HEK293 (cell line): ENCODE data around the gene PCDHAC1.

Source experiments
- CTCF ChIA-PET: fragments of 350-600 bp; formaldehyde crosslinking; extraction: SDS; loops from one replicate; lab custom pipeline; 2021; ENCODE audit warnings: antibody characterized with exemption; lab: Yijun Ruan, JAX
- POLR2A ChIA-PET: fragments of 300-600 bp; formaldehyde crosslinking; extraction: SDS; loops from one replicate; lab custom pipeline; 2020; ENCODE audit warnings: antibody characterized with exemption, inconsistent platforms; lab: Yijun Ruan, JAX
- H3K27ac ChIP-seq: fragments of 200-500 bp; sonication (Bioruptor generic); 2 replicates; pipeline ENCODE4 v1.5.1; 2014; ENCODE audit warnings: low read depth, low read length, control low read depth, inconsistent platforms; ENCODE audit errors: extremely low read depth
- H3K36me3 ChIP-seq, 2 experiments: fragments of 200-500 bp in 1 of 2; sonication (Bioruptor generic) in 1 of 2; 1 replicate in 1 of 2; 2 replicates in 1 of 2; pipeline ENCODE4 v1.5.1; 2014 to 2017; ENCODE audit warnings: inconsistent platforms in 2 of 2, low read length in 2 of 2; ENCODE audit not compliant: control insufficient read depth in 2 of 2, insufficient read depth in 1 of 2
- H3K4me1 ChIP-seq: fragments of 200-500 bp; sonication (Bioruptor generic); 2 replicates; pipeline ENCODE4 v1.5.1; 2014; ENCODE audit warnings: mild to moderate bottlenecking, low read length, inconsistent platforms; ENCODE audit not compliant: control insufficient read depth, insufficient read depth
- H3K4me3 ChIP-seq: 2 replicates; pipeline ENCODE4 v1.5.1; 2011; ENCODE audit warnings: low read depth, mild to moderate bottlenecking, control low read depth, low read length, moderate library complexity
- H3K9me3 ChIP-seq: fragments of 200-500 bp; sonication (Bioruptor generic); 2 replicates; pipeline ENCODE4 v1.5.1; 2014; ENCODE audit warnings: low read depth, low read length, inconsistent platforms; ENCODE audit not compliant: control insufficient read depth, insufficient read depth
- HOXD13 ChIP-seq: sonication (generic); formaldehyde crosslinking; IDR thresholded peaks from 2 replicates; pipeline ENCODE4 v1.8.0; 2022; ENCODE audit warnings: missing genetic modification reagents, borderline replicate concordance
- PRDM1 ChIP-seq: fragments of 450-650 bp; formaldehyde crosslinking; IDR thresholded peaks from 2 replicates; pipeline ENCODE4; 2016; ENCODE audit warnings: missing biosample characterization, missing genetic modification characterization
- PRDM2 ChIP-seq: fragments of 450-650 bp; formaldehyde crosslinking; IDR thresholded peaks from 2 replicates; pipeline ENCODE4 v1.5.1; 2016; ENCODE audit warnings: missing biosample characterization, missing genetic modification characterization, borderline replicate concordance
- ZFHX2 ChIP-seq: fragments of 450-650 bp; formaldehyde crosslinking; conservative IDR thresholded peaks from 2 replicates; pipeline ENCODE4 v1.5.1; 2016; ENCODE audit warnings: missing biosample characterization, missing genetic modification characterization
- ZNF16 ChIP-seq: fragments of 450-650 bp; formaldehyde crosslinking; IDR thresholded peaks from 2 replicates; pipeline ENCODE4 v1.5.1; 2016; ENCODE audit warnings: low read depth, missing biosample characterization, missing genetic modification characterization
- ZNF2 ChIP-seq: fragments of 450-650 bp; formaldehyde crosslinking; IDR thresholded peaks from 2 replicates; pipeline ENCODE4 v1.5.1; 2016; ENCODE audit warnings: missing biosample characterization, missing genetic modification characterization
- ZNF423 ChIP-seq: fragments of 450-650 bp; formaldehyde crosslinking; IDR thresholded peaks from 2 replicates; pipeline ENCODE4 v1.5.1; 2016; ENCODE audit warnings: missing biosample characterization, missing genetic modification characterization
- ZNF501 ChIP-seq: fragments of 450-650 bp; formaldehyde crosslinking; IDR thresholded peaks from 2 replicates; pipeline ENCODE4 v1.5.1; 2016; ENCODE audit warnings: missing biosample characterization, missing genetic modification characterization
- ZNF654 ChIP-seq: fragments of 450-650 bp; formaldehyde crosslinking; IDR thresholded peaks from 2 replicates; pipeline ENCODE4 v1.5.1; 2016; ENCODE audit warnings: low read depth, missing biosample characterization, missing genetic modification characterization
- ZNF76 ChIP-seq: fragments of 450-650 bp; formaldehyde crosslinking; IDR thresholded peaks from 2 replicates; pipeline ENCODE4; 2016; ENCODE audit warnings: low read depth, missing biosample characterization, missing genetic modification characterization, borderline replicate concordance
- TF ChIP-seq, protein P1 (sequence below): fragments of 450-650 bp; formaldehyde crosslinking; IDR thresholded peaks from 2 replicates; pipeline ENCODE4 v1.5.1; 2017; ENCODE audit warnings: missing biosample characterization, missing genetic modification characterization
- TF ChIP-seq, protein P2 (sequence below): fragments of 450-650 bp; formaldehyde crosslinking; IDR thresholded peaks from 2 replicates; pipeline ENCODE4 v1.5.1; 2016; ENCODE audit warnings: missing biosample characterization, missing genetic modification characterization
- TF ChIP-seq, protein P3 (sequence below): fragments of 450-650 bp; formaldehyde crosslinking; IDR thresholded peaks from 2 replicates; pipeline ENCODE4 v1.5.1; 2016; ENCODE audit warnings: missing biosample characterization, missing genetic modification characterization
- TF ChIP-seq, protein P4 (sequence below): fragments of 450-650 bp; formaldehyde crosslinking; IDR thresholded peaks from 2 replicates; pipeline ENCODE4 v1.5.1; 2016; ENCODE audit warnings: missing biosample characterization, missing genetic modification characterization, borderline replicate concordance
- TF ChIP-seq, protein P5 (sequence below): fragments of 450-650 bp; formaldehyde crosslinking; IDR thresholded peaks from 2 replicates; pipeline ENCODE4 v1.5.1; 2016; ENCODE audit warnings: missing biosample characterization, missing genetic modification characterization

PCDHAC1 gene

DNA sequence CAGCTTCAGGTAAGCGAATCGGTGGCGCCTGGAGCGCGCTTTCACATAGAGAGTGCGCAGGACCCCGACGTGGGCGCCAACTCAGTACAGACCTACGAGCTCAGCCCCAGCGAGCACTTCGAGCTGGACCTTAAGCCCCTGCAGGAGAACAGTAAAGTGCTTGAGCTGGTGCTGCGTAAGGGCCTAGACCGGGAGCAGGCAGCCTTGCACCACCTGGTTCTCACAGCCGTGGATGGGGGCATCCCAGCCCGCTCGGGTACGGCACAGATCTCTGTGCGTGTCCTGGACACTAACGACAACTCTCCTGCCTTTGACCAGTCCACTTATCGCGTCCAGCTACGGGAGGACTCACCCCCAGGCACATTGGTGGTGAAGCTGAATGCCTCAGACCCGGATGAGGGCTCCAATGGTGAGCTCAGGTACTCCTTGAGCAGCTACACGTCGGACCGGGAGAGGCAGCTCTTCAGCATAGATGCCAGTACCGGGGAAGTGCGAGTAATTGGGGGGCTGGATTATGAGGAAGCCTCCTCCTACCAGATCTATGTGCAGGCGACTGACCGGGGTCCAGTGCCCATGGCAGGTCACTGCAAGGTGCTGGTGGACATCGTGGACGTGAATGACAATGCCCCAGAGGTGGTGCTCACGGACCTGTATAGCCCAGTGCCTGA, 41.3 kb downstream of the PCDHAC1 start:
- H3K27ac ChIP-seq: no peak overlapping the region
- no peaks in the 10 kb centered on the region for H3K36me3 ChIP-seq
- no peaks in the 10 kb centered on the region for H3K9me3 ChIP-seq
- H3K4me1 ChIP-seq: peaks cover 5% of the 10 kb centered on the region; the same call in 1 of the 2 replicates
- no peak overlapping the region for H3K4me3 ChIP-seq
- TF ChIP-seq, protein P1, sequence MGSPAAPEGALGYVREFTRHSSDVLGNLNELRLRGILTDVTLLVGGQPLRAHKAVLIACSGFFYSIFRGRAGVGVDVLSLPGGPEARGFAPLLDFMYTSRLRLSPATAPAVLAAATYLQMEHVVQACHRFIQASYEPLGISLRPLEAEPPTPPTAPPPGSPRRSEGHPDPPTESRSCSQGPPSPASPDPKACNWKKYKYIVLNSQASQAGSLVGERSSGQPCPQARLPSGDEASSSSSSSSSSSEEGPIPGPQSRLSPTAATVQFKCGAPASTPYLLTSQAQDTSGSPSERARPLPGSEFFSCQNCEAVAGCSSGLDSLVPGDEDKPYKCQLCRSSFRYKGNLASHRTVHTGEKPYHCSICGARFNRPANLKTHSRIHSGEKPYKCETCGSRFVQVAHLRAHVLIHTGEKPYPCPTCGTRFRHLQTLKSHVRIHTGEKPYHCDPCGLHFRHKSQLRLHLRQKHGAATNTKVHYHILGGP (tag by site-specific recombination): no peak
- TF ChIP-seq, protein P2, sequence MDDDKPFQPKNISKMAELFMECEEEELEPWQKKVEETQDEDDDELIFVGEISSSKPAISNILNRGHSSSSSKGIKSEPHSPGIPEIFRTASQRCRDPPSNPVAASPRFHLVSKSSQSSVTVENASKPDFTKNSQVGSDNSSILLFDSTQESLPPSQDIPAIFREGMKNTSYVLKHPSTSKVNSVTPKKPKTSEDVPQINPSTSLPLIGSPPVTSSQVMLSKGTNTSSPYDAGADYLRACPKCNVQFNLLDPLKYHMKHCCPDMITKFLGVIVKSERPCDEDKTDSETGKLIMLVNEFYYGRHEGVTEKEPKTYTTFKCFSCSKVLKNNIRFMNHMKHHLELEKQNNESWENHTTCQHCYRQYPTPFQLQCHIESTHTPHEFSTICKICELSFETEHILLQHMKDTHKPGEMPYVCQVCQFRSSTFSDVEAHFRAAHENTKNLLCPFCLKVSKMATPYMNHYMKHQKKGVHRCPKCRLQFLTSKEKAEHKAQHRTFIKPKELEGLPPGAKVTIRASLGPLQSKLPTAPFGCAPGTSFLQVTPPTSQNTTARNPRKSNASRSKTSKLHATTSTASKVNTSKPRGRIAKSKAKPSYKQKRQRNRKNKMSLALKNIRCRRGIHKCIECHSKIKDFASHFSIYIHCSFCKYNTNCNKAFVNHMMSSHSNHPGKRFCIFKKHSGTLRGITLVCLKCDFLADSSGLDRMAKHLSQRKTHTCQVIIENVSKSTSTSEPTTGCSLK (tag by site-specific recombination): no peak
- TF ChIP-seq, all 188 proteins: peak for 0
- ChIA-PET POLR2A (interaction anchor here (1.7 to 1.8 kb wide), 2 partner anchors 37 to 41 kb away, joined by 6 to 7 read pairs; partner anchors contain the start of gene PCDHAC1), CTCF (no interaction called here)

GRCh38 chr5:140969880-140970279, 43.8 kb downstream of the PCDHAC1 start:
- TF ChIP-seq, protein P3, sequence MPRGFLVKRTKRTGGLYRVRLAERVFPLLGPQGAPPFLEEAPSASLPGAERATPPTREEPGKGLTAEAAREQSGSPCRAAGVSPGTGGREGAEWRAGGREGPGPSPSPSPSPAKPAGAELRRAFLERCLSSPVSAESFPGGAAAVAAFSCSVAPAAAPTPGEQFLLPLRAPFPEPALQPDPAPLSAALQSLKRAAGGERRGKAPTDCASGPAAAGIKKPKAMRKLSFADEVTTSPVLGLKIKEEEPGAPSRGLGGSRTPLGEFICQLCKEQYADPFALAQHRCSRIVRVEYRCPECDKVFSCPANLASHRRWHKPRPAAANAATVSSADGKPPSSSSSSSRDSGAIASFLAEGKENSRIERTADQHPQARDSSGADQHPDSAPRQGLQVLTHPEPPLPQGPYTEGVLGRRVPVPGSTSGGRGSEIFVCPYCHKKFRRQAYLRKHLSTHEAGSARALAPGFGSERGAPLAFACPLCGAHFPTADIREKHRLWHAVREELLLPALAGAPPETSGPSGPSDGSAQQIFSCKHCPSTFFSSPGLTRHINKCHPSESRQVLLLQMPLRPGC (tag by site-specific recombination): no peak
- TF ChIP-seq ZFHX2 (tag by site-specific recombination) (no peak), HOXD13 (CRISPR knock-in tag) (no peak), ZNF501 (no peak), ZNF16 (no peak), PRDM1 (tag by site-specific recombination) (no peak), ZNF2 (no peak), ZNF76 (tag by site-specific recombination) (no peak), ZNF423 (tag by site-specific recombination) (no peak)
- TF ChIP-seq, protein P4, sequence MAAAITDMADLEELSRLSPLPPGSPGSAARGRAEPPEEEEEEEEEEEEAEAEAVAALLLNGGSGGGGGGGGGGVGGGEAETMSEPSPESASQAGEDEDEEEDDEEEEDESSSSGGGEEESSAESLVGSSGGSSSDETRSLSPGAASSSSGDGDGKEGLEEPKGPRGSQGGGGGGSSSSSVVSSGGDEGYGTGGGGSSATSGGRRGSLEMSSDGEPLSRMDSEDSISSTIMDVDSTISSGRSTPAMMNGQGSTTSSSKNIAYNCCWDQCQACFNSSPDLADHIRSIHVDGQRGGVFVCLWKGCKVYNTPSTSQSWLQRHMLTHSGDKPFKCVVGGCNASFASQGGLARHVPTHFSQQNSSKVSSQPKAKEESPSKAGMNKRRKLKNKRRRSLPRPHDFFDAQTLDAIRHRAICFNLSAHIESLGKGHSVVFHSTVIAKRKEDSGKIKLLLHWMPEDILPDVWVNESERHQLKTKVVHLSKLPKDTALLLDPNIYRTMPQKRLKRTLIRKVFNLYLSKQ: no peak
- TF ChIP-seq, protein P5, sequence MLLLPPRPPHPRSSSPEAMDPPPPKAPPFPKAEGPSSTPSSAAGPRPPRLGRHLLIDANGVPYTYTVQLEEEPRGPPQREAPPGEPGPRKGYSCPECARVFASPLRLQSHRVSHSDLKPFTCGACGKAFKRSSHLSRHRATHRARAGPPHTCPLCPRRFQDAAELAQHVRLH (tag by site-specific recombination): no peak
- H3K36me3 ChIP-seq: no peaks in the 10 kb centered on the region
- no peak overlapping the region for H3K4me3 ChIP-seq
- peaks cover 2% of the 10 kb centered on the region; the same call in 1 of the 2 replicates for H3K4me1 ChIP-seq
- ChIA-PET POLR2A (no interaction called here), CTCF (interaction anchor here (0.6 to 1.8 kb wide), 4 partner anchors 11 to 955 kb away, joined by 3 to 7 read pairs (median 4); no protein-coding TSS in a partner anchor)
- H3K27ac ChIP-seq: no peak overlapping the region
- no peaks in the 10 kb centered on the region for H3K9me3 ChIP-seq

- POLR2A ChIA-PET: no interaction called here
- H3K4me3 ChIP-seq: no peak overlapping the region
- CTCF ChIA-PET: no interaction called here
- TF ChIP-seq ZNF654 (tag by site-specific recombination): no peak
- no peak for TF ChIP-seq PRDM2
Observed at GRCh38 chr5:140973550-140973949, 47.5 kb downstream of the PCDHAC1 start.

More at GRCh38 chr5:140973550-140973949, 47.5 kb downstream of the PCDHAC1 start:
- Histone ChIP-seq H3K36me3 (no peaks in the 10 kb centered on the region), H3K9me3 (no peaks in the 10 kb centered on the region), H3K4me1 (no peaks in the 10 kb centered on the region), H3K27ac (no peak overlapping the region)
